HK-2 (cell line): ENCODE measurements around the gene INO80D.
"Not testable (repeated sequence)": the region's sequence is repeated elsewhere in the genome, so short reads cannot be mapped to it uniquely, and the experiment has no call there.

Experiments used
- DNase-seq: peaks from one replicate; pipeline ENCODE4 v3.0.0-alpha.2; 2018; ENCODE audit not compliant: unreplicated experiment

INO80D gene

GRCh38 chr2:206084439-206084869, 1.5 kb downstream of the INO80D start:
- DNase-seq = peak; percentile 59

DNA sequence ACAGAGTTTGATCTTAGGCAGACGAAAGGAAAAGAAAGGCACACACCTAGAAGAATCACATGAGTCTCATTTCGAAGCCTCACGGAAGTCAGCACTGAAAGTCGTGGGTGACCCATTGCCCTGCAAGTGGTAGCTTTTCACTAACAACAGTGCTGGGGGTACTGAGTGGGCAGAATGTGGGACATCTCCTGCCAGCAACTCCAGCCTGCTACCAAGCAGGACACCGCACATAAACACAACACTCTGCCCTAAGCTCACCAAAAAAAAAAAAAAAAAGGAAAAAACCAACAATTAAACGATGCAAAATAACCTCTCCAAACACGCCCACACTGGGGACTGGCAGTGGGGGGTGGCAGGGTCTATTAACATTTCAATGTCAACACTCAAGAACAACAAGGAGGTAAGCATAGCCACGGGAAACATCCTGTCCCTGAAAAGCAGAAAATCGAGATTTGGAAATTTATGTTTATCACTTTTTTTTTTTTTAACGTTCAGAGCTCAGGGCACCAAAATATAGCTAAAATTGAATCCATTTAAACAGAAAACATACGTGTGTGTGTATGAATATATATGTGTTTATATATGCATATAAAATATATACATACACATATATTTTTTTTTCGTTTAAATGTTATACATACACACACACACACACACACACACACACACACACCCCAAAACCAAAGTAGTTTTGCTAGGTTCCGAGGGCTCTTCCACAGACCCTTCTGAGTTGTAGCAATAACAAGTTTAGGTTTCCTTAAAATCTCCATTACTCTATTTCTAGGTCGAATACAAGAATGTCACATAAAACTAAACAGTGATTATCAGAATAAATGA, 2.2 kb downstream of the INO80D start:
- DNase-seq = no peak

DNA sequence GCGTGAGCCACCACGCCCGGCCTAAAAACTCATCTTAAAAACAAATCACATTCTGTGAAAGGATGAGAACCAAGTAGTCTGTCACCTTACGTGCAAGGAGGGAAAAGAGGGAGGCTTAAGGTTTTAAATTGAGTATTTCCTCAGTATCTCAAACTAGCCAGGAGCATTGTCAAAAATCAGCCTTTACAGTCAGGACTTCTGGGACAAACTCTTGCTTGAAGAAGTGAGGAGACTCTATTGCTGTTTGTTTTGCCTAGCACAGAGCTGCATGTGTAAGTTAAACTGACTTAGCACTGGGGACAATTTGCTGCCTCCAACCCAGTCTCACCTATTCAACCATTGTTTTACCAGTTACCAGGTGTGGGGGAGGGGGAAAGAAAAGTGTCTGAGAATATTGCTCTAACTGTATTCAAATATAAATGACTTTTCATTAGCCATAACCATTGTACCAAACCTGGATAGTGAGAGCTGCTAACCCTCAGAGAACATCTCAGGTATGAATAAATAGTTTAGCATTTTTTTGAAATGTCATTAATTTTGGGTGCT, 3.6 kb downstream of the INO80D start:
- DNase-seq = no peak

GRCh38 chr2:206080927-206081326, 5.0 kb downstream of the INO80D start:
- no peak for DNase-seq

DNA sequence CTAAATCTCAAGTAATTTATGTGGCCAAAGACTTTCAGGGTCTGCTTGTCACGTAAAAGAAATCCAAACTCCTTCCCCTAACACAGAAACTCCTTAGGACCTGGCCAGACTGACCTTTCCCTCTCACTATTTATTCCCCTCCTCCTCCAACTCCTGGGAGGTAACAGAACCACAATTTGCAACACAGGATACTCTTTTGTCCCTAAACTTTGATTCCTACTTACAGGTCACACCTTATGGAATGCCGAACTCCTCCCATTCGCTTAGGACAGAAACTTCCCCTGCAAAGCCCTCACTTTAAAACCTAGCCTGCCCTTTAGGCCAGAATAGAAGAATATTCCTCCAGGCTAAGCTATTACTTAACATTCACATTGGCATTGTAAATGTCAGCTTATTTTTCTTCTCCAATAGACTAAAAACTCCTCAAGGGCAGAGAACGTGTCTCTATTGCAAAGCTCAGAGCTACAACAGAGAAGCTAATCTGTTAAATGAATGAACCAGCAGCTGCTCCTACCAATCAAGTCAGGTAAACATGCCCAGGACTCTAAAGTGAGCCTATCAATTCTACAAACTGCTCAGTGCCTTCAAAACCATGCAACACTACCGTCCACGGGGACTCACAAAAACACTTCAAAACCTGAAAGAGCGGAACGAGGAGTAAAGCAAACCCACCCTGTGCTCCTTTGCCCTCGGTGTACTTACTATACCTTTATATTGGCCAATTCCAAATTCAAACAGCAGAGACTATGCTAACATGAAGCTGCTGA, 6.1 kb downstream of the INO80D start:
- DNase-seq = no peak

GRCh38 chr2:206077879-206078278, 8.1 kb downstream of the INO80D start:
- not testable (repeated sequence) for DNase-seq

DNA sequence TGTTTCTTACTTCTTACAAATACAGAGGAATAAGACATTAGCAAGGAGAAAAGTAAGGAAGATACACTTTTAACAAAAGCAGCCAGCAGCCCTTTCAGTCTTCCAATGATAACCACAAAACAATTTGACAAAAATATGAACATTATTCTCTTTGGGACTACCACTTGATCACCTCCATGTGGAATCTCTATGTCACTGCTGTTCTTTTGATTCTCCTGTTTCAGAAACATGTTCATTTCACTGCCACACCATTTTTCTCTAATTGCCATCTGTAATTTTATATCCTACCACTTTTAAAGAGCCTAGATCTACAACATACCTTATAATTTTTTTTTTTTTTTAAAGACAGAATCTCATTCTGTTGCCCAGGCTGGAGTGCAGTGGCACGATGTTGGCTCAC, 10.9 kb downstream of the INO80D start:
- no peak for DNase-seq

GRCh38 chr2:206071807-206072206, 14.2 kb downstream of the INO80D start:
- DNase-seq = no peak

DNA sequence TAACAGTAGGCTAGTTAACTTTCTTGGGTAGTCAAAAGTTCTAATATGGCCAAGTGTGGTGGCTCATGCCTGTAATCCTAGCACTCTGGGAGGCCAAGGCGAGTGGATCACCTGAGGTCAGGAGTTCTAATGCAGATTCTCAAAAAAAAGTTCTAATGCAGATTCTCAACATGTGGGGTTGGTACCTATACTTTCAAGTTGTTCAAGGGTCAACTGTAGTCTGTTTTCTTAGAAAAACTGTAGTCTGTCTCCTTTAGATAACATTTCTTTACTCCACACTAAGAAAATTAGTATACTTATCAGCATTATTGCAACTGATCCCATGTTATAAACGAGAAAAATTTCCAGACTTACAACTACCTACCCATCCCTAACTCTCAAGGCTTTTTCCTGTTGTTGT, 16.6 kb downstream of the INO80D start:
- DNase-seq = no peak

DNA sequence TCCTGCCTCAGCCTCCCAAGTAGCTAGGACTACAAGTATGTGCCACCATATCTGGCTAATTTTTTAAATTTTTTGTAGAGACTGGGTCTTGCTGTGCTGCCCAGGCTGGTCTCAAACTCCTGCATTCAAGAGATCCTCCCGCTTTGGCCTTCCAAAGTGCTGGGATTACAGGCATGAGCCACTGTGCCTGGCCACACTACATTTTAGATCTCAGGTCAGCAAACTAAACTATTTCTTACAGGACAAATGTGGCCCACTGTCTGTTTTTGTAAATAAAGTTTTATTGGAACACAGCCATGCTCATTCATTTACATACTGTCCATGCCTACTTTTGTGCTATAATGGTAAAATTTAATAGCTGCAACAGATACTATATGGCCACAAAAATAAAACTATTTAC, 17.8 kb downstream of the INO80D start:
- no peak for DNase-seq

- no peak for DNase-seq
These were observed 21.9 kb downstream of the INO80D start for GRCh38 chr2:206064077-206064476.

- DNase-seq = no peak
These were observed 22.3 kb downstream of the INO80D start for GRCh38 chr2:206063635-206064034.

GRCh38 chr2:206062724-206063123, 23.2 kb downstream of the INO80D start:
- DNase-seq = no peak

- DNase-seq = no peak
These were observed 29.7 kb downstream of the INO80D start for GRCh38 chr2:206056286-206056685.

DNA sequence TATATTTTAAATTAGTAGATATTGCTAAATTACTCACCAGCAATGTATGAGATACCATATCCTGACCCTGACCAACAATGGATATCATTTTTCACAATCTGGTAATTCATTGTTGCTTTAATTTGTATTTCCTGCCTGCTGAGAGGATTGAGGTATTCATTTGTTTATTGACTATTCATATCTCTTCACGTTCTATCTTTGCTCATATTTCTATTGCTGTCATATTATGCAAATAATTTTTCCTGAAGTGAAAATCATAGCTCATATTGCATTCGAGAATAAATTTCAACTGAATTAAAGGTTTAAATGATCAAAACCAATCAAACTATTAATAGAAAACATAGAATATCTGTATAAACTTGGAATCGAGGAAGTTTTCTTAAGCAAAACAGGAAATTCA, 31.0 kb downstream of the INO80D start:
- no peak for DNase-seq

DNA sequence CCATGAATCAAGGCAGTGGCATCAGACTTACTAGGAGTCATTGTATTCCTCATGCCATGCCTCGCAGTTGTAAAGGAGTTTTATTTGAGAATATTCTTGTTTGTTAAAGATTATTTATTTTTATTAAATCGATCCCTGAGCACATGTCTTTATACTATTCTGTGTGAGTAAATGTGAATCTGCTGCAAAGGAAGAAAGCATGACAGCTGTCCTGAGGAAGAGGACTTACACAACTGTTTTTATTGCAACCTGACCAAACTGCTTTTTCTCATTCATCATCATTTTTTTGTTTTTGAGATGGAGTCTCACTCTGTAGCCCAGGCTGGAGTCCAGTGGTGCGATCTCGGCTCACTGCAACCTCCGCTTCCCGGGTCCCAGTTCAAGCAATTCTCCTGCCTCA, 34.1 kb downstream of the INO80D start:
- DNase-seq = no peak

DNA sequence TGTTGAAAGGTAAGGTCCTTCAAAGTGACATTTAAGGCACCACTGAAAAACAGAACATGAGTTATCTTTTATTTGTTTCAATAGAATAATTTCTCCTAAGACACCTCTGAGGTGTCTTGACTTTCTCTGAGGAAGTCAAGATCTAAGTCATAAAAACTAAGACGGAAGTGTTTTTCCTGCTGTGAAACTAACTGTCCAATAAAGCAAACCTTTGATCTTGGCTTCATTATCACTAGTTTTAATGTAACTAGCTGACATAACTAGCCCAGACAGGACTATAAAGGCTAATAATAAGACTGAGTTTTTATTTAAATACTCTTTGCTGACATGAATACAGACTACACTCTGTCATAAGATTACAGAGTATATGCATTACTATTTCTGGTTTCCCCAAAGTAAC, 36.6 kb downstream of the INO80D start:
- DNase-seq = no peak

- no peak for DNase-seq
These were observed 40.7 kb downstream of the INO80D start for GRCh38 chr2:206045251-206045650.

- DNase-seq = no peak
These were observed 45.4 kb downstream of the INO80D start for GRCh38 chr2:206040525-206040924.

- DNase-seq = not testable (repeated sequence)
These were observed 50.6 kb downstream of the INO80D start for GRCh38 chr2:206035393-206035792.

- not testable (repeated sequence) for DNase-seq
These were observed 52.5 kb downstream of the INO80D start for GRCh38 chr2:206033452-206033851.

DNA sequence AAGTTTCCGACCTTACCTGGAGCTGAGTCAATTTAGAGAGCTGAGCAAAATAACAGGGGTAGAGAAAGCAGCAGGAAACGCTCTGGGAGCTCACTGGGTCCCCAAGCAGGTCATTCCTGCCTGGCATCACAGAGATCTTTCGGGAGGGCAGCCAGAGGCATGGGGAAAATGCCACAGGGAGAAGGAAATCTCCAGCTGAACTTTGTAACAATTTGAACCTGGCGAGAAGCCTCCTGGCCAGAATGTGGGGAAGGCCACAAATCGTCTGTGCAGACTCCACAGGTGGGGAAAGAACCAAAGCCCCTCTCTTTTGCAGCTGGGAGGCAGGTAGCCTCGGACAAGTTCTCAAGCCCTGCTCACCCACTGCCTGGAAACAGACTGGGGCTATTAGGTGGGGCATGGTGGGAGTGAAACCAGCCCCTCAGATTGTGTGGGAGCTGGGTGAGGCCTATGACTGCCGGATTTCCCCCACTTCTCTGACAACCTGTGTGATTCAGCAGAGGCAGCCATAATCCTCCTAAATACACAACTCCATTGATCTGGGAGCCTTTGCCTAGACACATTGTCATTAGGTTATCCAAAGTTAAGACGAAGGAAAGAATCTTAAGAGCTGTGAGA, 53.9 kb downstream of the INO80D start:
- no peak for DNase-seq
